NT2/D1 (cell line): ENCODE results near the gene BRPF1.

ENCODE experiments used
- YY1 ChIP-seq: IDR thresholded peaks from 2 replicates; pipeline ENCODE4 v1.6.1; 2011; ENCODE audit not compliant: insufficient read length, insufficient read depth
- ZNF274 ChIP-seq: IDR thresholded peaks from 2 replicates; pipeline ENCODE4 v1.6.1; 2011; ENCODE audit warnings: mild to moderate bottlenecking, low read depth, low read length

DNA sequence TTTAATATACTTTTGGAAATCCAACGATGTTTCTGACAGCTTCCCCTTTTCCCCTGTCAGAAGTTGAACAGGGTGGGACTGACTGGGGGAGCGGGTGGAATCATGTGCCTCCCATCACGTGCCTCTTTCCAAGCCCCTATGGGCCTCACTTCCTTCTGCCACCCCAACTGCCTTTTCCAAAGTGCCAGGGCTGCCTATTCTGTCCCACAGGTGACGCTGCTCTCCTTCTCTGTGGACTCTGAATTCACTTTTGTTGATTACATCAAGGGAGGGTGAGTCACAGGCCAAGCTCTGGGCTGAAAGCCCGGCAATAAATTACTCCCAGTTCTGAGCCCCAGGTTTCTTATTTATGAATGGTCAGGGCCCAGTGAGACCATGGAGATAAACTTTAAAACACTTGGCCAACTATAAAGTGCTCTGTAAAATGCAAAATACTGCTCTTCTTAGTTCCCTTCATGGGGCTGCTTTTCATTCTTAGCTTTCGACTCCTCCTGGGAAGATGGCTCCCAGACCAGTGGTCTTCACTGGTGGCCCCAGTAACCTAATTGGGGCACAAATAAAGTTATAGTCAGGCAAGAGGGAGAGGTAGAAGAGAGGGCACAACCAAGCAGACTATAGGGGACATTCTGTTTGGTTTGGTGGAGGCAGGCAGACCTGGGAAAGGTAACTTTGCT lies 15.6 kb upstream of the BRPF1 start:
- no peak for TF ChIP-seq YY1
- no peak for TF ChIP-seq ZNF274
